ENCODE measurements around the gene CLEC3A.

CLEC3A gene

DNA sequence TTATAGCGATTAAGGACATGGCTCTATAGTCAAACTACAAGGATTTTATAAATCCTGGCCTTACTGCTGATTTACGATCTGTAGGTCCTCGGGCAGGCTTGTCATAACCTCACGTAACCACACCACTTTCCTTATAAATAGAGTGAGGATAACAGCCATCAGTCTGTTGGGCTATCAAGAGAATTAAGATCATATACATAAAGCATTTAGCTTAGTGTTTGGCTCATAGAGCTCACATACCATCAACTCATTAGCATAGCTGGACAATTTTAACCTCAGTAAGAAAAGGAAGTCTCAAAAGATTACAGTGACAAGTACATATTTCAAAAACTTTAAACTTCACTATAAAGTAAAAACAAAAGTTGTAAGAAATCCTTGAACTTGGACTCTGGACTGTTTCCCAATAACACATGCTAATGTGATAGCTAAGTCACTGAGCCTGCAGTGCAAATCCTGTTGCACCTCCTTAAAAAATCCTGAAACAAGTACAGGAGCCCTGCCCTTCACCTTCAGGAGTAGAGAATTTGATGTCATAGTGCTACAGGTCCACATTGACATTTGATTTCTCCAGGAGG is 20.8 kb upstream of the CLEC3A start:
- Mint-ChIP-seq H3K4me1 (ENCODE audit: low read depth) (peaks cover 4% of the 10 kb centered on the region), H3K4me3 (no peak overlapping the region), H3K9me3 (peaks cover 5% of the 10 kb centered on the region), H3K27me3 (ENCODE audit: low read depth) (no peaks in the 10 kb centered on the region), H3K36me3 (ENCODE audit: low read depth) (no peaks in the 10 kb centered on the region), H3K27ac (no peak overlapping the region)
- no peak for DNase-seq (ENCODE audit: low spot score)

DNA sequence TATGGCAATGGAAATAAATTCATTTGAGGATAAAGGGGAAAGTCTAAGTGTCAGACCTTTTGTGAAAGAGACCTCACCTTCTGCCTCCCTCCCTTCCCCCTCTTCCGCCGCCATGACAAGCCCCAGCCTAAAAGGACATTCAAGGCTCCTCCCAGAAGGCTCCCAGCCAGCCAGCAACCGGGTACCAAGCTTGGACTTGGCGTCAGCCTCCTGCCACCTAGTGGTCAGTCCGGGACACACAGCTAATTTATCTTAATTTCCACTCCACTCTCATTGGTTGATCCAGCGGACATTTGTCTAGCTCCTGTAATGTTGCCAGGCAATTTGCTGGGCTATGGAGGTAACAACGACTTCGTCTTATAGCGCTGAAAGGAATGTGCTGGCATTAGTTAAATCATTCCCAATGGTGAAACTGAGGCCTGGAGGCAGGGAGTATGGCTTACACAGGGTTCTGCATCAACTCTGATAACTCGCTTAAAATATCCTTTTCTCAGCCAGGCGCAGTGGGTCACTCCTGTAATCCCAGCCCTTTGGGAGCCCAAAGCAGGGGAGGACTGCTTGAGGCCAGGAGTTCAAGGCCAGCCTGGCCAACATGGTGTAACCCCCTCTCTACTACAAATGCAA is 19.3 kb upstream of the CLEC3A start:
- Mint-ChIP-seq H3K27ac (no peak overlapping the region), H3K27me3 (ENCODE audit: low read depth) (no peaks in the 10 kb centered on the region), H3K36me3 (ENCODE audit: low read depth) (no peaks in the 10 kb centered on the region), H3K4me1 (ENCODE audit: low read depth) (peaks cover 4% of the 10 kb centered on the region), H3K9me3 (no peaks in the 10 kb centered on the region), H3K4me3 (no peak overlapping the region)
- peak; percentile 72 for DNase-seq (ENCODE audit: low spot score)

DNA sequence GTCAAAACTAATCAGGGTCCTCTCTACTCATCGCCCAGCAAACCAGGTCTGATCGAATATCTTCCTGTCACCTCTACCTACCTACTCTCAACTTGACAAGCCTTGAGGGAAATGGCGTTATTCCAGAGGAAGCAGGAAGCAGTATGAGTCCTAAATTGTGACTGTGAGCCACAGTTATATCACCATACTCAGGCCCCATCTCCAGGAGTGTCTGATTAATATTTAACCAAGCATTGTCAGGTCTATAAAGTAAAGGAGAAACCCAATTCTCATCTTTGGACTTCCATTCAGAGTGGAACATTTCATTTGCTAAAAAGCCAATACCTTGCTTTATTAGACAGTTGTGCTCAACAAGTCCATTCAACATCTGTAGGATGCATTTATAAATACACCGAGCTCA is 17.8 kb upstream of the CLEC3A start:
- peaks cover 4% of the 10 kb centered on the region for H3K4me1 Mint-ChIP-seq (ENCODE audit: low read depth)
- no peaks in the 10 kb centered on the region for H3K9me3 Mint-ChIP-seq
- no peak overlapping the region for H3K27ac Mint-ChIP-seq
- DNase-seq (ENCODE audit: low spot score) = no peak
- no peaks in the 10 kb centered on the region for H3K36me3 Mint-ChIP-seq (ENCODE audit: low read depth)
- no peak overlapping the region for H3K4me3 Mint-ChIP-seq
- H3K27me3 Mint-ChIP-seq (ENCODE audit: low read depth) = no peaks in the 10 kb centered on the region

DNA sequence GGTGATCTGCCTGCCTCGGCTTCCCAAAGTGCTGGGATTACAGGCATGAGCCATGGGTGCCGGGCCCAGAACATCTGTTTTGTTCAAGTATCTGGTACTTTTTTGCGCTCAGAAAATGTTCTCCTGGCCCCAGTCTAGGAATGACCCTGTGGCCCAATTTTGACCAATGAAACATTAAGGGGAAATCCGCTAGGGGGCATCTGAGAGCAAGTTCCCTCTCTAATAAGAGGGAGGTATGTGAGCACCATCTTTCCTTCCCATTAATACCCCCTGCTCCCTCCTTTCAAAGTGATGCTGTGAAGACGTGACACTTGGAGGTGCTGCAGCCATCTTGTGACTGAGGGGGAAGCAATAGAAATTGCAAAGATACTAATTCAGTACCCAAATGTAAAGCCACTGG is 16.5 kb upstream of the CLEC3A start:
- H3K9me3 Mint-ChIP-seq = no peaks in the 10 kb centered on the region
- no peaks in the 10 kb centered on the region for H3K36me3 Mint-ChIP-seq (ENCODE audit: low read depth)
- H3K4me1 Mint-ChIP-seq (ENCODE audit: low read depth) = peaks cover 4% of the 10 kb centered on the region
- H3K27ac Mint-ChIP-seq = no peak overlapping the region
- H3K4me3 Mint-ChIP-seq = no peak overlapping the region
- no peaks in the 10 kb centered on the region for H3K27me3 Mint-ChIP-seq (ENCODE audit: low read depth)
- DNase-seq (ENCODE audit: low spot score) = no peak

DNA sequence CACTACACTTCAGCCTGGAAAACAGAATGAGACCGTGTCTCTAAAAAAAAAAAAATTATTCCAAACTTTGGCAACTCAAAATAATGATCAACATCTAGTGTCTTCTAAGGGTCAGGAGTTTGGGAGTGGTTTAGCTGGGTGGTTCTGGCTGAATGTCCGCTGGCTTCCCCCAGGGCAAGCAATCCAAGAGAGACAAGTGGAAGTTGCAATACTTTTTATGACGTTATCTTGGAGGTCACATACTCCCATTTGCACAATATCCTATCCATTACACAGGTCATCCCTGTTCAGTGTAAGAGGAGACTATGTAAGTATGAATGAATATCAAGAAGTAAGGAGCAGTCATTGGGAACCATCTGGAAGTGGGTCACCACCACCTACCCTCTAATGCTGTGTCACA is 15.2 kb upstream of the CLEC3A start:
- H3K4me3 Mint-ChIP-seq = no peak overlapping the region
- H3K4me1 Mint-ChIP-seq (ENCODE audit: low read depth) = peaks cover 4% of the 10 kb centered on the region
- H3K36me3 Mint-ChIP-seq (ENCODE audit: low read depth) = no peaks in the 10 kb centered on the region
- H3K27ac Mint-ChIP-seq = no peak overlapping the region
- no peaks in the 10 kb centered on the region for H3K27me3 Mint-ChIP-seq (ENCODE audit: low read depth)
- H3K9me3 Mint-ChIP-seq = no peaks in the 10 kb centered on the region
- DNase-seq (ENCODE audit: low spot score) = no peak

DNA sequence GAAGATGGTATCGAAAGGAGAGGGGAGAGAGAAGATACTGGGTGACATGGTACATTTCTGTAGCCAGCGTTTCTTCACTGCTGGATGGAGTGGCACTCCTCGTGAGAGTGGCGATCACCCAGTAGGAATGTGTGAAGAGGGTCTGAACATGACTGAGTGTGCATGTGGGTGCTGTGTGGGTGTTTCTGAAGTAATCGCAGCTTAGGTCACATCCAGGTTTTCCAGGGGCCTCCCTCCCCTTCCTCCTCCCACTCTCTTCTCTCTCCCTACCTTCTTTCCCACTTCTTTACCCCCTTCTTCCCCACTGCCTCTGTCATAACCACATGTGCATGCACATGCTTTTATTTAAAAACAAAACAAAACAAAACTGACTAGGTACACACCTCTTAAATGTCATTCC is 1.8 kb downstream of the CLEC3A start:
- Mint-ChIP-seq H3K9me3 (no peaks in the 10 kb centered on the region), H3K27me3 (ENCODE audit: low read depth) (peaks cover 7% of the 10 kb centered on the region), H3K4me1 (ENCODE audit: low read depth) (no peaks in the 10 kb centered on the region), H3K36me3 (ENCODE audit: low read depth) (no peaks in the 10 kb centered on the region), H3K4me3 (no peak overlapping the region), H3K27ac (no peak overlapping the region)
- no peak for DNase-seq (ENCODE audit: low spot score)

DNA sequence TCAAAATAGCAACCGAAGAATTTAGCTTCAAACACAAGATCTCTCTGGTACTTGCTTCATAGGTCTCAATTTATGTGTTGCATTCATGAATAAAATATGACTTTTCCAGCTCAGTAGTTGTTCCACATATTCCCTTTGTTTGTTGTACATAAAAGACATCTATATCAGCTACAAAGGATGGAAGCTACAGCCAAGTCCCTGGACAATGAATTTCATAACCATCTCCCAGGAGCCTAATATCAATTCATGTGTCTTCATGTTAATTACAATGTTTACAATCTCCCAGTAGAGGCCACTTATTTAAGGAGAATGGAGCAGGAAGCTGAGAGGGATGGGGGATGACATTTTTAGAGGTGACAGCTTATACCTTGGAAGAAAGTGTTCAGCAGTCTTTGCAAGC is 3.3 kb downstream of the CLEC3A start:
- no peaks in the 10 kb centered on the region for H3K36me3 Mint-ChIP-seq (ENCODE audit: low read depth)
- no peak overlapping the region for H3K27ac Mint-ChIP-seq
- no peak for DNase-seq (ENCODE audit: low spot score)
- no peaks in the 10 kb centered on the region for H3K4me1 Mint-ChIP-seq (ENCODE audit: low read depth)
- H3K9me3 Mint-ChIP-seq = no peaks in the 10 kb centered on the region
- H3K27me3 Mint-ChIP-seq (ENCODE audit: low read depth) = peaks cover 9% of the 10 kb centered on the region
- H3K4me3 Mint-ChIP-seq = no peak overlapping the region

DNA sequence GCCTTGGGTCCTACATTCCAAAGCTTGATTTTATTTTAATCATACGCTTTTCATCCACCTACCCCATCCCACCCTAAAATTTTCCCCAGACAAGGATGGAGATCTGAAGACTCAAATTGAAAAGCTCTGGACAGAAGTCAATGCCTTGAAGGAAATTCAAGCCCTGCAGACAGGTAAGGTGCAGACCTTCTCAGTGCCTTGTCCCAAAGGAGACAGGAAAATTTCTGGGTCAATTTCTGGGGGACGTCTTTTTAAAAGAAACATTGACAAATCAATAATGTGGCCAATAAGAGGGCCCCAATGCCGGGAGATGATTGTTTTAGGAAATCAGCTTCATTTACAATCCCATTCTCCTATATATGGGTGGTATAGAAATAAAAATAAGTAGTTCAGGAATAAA is 5.7 kb downstream of the CLEC3A start:
- H3K4me3 Mint-ChIP-seq = no peak overlapping the region
- no peak overlapping the region for H3K27ac Mint-ChIP-seq
- H3K27me3 Mint-ChIP-seq (ENCODE audit: low read depth) = peaks cover 6% of the 10 kb centered on the region
- H3K36me3 Mint-ChIP-seq (ENCODE audit: low read depth) = no peaks in the 10 kb centered on the region
- no peak for DNase-seq (ENCODE audit: low spot score)
- peaks cover 5% of the 10 kb centered on the region for H3K4me1 Mint-ChIP-seq (ENCODE audit: low read depth)
- no peaks in the 10 kb centered on the region for H3K9me3 Mint-ChIP-seq

DNA sequence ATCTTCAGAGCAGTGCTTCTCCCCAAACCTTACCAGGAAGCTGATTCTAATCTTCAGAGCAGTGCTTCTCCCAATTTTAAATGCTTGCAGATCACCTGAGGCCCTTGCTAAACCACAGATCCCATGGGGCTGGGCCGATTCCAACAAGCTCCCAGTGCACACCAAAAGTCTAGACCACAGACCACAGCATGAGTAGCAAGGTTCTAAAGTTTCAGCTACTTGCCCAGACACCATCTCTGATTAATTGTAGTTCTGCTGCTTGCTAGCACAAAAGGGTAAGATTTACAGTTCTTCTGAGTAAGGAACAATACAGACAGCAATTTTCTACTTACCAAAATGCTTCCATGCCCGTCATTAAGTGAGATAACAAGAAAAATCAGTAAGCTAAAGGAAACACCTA is 12.2 kb downstream of the CLEC3A start:
- peak overlapping the region; percentile 9 for H3K27ac Mint-ChIP-seq
- peak overlapping the region; percentile 60 for H3K4me3 Mint-ChIP-seq
- DNase-seq (ENCODE audit: low spot score) = peak; percentile 22
- no peaks in the 10 kb centered on the region for H3K36me3 Mint-ChIP-seq (ENCODE audit: low read depth)
- H3K27me3 Mint-ChIP-seq (ENCODE audit: low read depth) = peaks cover 29% of the 10 kb centered on the region
- H3K4me1 Mint-ChIP-seq (ENCODE audit: low read depth) = peaks cover 31% of the 10 kb centered on the region
- no peaks in the 10 kb centered on the region for H3K9me3 Mint-ChIP-seq

DNA sequence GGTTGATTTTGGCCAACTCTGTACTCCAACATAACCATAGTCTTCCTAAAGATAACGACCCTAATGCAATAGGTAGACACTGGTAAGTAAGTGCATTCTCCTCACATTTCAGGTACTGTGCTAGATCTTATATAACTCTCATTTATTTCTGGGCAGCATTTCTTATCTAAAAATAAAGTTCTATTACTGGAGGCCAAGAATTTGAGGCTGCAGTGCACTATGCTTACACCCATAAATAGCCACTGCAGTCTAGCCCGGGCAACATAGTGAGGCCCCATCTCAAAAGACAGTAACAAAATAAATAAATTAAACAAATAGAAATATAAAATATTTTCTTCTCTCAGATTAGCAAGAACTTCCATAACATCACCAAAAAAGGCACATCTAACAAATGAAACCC is 12.7 kb downstream of the CLEC3A start:
- no peak for DNase-seq (ENCODE audit: low spot score)
- Mint-ChIP-seq H3K4me1 (ENCODE audit: low read depth) (peaks cover 31% of the 10 kb centered on the region), H3K9me3 (no peaks in the 10 kb centered on the region), H3K27ac (peak overlapping the region; percentile 9), H3K4me3 (peak overlapping the region; percentile 60), H3K36me3 (ENCODE audit: low read depth) (no peaks in the 10 kb centered on the region), H3K27me3 (ENCODE audit: low read depth) (peaks cover 33% of the 10 kb centered on the region)

DNA sequence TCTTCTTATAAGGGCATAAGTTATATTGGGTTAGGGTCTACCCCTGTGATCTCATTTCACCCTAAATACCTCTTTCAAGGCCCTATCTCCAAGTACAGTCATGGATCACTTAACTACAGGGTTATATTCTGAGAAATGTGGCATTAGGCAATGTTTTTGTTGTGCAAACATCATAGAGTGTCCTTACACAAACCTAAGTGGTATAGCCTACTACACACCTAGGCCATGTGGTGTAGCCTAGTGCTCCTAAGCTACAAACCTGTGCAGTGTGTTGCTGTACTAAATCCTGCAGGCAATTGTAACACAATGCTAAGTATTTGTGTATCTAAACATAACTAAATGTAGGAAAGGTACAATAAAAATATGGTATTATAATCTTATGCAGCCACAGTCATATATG is 18.0 kb downstream of the CLEC3A start:
- DNase-seq (ENCODE audit: low spot score) = no peak
- Mint-ChIP-seq H3K4me1 (ENCODE audit: low read depth) (peaks cover 5% of the 10 kb centered on the region), H3K27ac (no peak overlapping the region), H3K27me3 (ENCODE audit: low read depth) (peaks cover 34% of the 10 kb centered on the region), H3K4me3 (no peak overlapping the region), H3K9me3 (no peaks in the 10 kb centered on the region), H3K36me3 (ENCODE audit: low read depth) (no peaks in the 10 kb centered on the region)

DNA sequence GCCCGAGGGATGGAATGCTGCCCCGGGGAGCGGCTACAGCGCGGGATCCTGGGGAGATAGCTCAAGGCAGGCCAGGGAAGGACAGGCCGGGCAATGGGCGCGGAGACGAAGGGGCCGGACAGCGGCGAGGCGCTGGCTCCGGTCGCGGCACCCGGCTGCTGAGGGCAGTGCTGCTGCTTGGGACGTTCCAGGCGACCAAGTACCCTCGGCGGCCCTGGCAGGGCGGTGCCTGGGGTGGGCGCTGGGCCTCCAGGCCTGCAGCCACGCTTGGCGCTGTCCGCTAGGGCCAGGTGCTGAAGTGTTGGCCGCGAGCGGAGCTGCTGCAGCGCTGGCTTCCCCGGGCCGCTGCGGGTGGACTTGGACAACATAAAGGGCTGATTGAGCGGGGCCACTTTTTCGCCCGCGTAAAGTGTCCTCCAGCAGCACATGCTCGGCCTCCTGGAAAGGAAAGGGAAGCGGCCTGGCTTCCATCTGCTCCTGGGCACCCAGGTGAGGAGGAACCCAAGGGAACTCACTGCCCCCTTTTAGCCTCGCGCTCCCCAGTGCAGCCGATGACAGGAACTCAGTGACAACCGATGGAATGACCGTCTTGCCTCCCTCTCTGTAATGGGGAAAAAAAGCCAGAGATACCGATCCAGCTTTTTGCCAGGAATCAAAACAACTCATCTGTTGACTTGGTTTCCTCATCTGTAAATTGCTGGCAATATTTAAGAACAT is 23.7 kb downstream of the CLEC3A start:
- H3K27me3 Mint-ChIP-seq (ENCODE audit: low read depth) = peaks cover 14% of the 10 kb centered on the region
- no peak overlapping the region for H3K27ac Mint-ChIP-seq
- peak; percentile 40 for DNase-seq (ENCODE audit: low spot score)
- H3K4me1 Mint-ChIP-seq (ENCODE audit: low read depth) = no peaks in the 10 kb centered on the region
- H3K4me3 Mint-ChIP-seq = no peak overlapping the region
- no peaks in the 10 kb centered on the region for H3K36me3 Mint-ChIP-seq (ENCODE audit: low read depth)
- H3K9me3 Mint-ChIP-seq = no peaks in the 10 kb centered on the region

DNA sequence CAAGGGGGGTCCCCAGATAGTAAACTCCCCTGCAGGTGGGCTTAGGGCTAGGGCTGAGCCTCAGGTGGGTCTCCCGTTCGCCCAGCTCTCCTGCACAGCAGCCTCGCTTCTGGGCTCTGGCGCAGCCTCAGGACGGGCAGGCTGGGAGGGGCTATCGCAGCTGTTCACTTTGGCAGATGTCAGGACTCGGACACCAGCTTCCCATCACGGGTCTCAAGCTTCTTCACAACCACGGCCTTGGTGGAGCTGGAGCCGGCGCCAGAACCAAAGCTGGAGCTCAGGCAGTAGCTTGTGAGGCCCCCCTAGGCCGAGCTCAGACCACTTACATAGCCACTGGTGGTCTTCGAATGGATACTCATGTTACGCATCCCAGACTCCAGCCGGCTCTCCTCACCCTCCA is 26.0 kb downstream of the CLEC3A start:
- Mint-ChIP-seq H3K36me3 (ENCODE audit: low read depth) (no peaks in the 10 kb centered on the region), H3K4me3 (no peak overlapping the region), H3K27ac (no peak overlapping the region), H3K4me1 (ENCODE audit: low read depth) (no peaks in the 10 kb centered on the region), H3K9me3 (no peaks in the 10 kb centered on the region), H3K27me3 (ENCODE audit: low read depth) (peaks cover 13% of the 10 kb centered on the region)
- no peak for DNase-seq (ENCODE audit: low spot score)

DNA sequence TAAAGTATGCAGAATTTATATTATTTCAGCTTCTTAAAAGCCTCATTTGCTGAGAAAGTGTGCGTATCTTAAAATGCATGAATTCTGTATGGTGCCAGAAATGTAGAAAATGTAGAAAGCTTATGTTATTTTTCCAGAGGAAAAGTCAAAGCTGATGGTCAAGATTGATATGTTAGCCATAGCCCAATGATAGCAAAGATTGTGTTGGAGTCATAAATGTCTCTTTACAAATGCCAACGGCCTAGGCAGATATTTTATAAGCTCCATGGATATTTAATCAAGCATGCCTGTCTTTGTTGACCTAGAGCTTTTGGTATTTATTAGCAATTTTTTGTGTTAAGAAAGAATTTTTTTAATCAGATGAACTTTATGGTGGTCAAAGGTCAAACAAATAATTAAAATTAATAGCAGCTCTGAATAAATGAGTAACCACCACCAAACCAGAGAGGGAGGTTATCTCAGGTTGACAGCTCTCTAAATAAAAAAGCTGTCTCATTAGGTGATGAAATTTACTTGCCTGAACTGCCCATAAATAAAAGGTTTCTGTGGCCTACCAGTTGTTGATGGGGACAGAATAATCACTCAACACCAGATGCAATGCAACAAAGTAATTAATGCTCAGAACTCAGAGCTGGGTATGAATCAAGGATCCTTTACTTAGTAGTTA is 28.5 kb downstream of the CLEC3A start:
- Mint-ChIP-seq H3K36me3 (ENCODE audit: low read depth) (no peaks in the 10 kb centered on the region), H3K27me3 (ENCODE audit: low read depth) (peaks cover 12% of the 10 kb centered on the region), H3K9me3 (no peaks in the 10 kb centered on the region), H3K4me3 (no peak overlapping the region), H3K4me1 (ENCODE audit: low read depth) (peaks cover 4% of the 10 kb centered on the region), H3K27ac (no peak overlapping the region)
- no peak for DNase-seq (ENCODE audit: low spot score)
